Skeletal muscle tissue (tissue), 4 donors: ENCODE measurements around the gene GATA2. TPM values are rescaled to one million over a fixed set of nuclear protein-coding genes. Genes with fewer than 3 reads are reported as not detected.

ENCODE experiments used
- H3K27ac ChIP-seq: one replicate; pipeline ENCODE4 v1.7.0; 2013; ENCODE audit warnings: mild to moderate bottlenecking, low read depth, low read length, inconsistent platforms
- H3K27me3 ChIP-seq, 3 donors: one replicate each; pipeline ENCODE4 v1.7.0; 2013; ENCODE audit warnings: low read length in 3 of 3; ENCODE audit not compliant: control insufficient read depth in 3 of 3, insufficient read depth in 3 of 3
- H3K36me3 ChIP-seq, 3 donors: one replicate each; pipeline ENCODE4 v1.7.0; 2013; ENCODE audit warnings: low read length in 3 of 3; ENCODE audit not compliant: control insufficient read depth in 3 of 3, insufficient read depth in 3 of 3
- H3K4me1 ChIP-seq, 3 donors: one replicate each; pipeline ENCODE4 v1.7.0; 2013; ENCODE audit warnings: low read length in 3 of 3, mild to moderate bottlenecking in 3 of 3; ENCODE audit not compliant: control insufficient read depth in 3 of 3, insufficient read depth in 3 of 3
- H3K4me3 ChIP-seq, 3 donors: one replicate each; pipeline ENCODE4 v1.7.0; 2013; ENCODE audit warnings: low read length in 3 of 3
- H3K9ac ChIP-seq, 3 donors: one replicate each; pipeline ENCODE4 v1.7.0; 2013; ENCODE audit warnings: low read length in 3 of 3, mild to moderate bottlenecking in 3 of 3, moderate library complexity in 2 of 3, low read depth in 1 of 3
- H3K9me3 ChIP-seq, 3 donors: one replicate each; pipeline ENCODE4 v1.7.0; 2013; ENCODE audit warnings: low read length in 3 of 3; ENCODE audit not compliant: control insufficient read depth in 3 of 3
- total RNA-seq: library from RNA; depleted of rRNA; stranded (reverse); fragments of >200 nt; gene quantifications from one replicate; pipeline ENCODE4 v1.2.3, GENCODE V29; 2014
- donor health status: Osteomylitis.

The GATA2 gene
- total RNA-seq, 1 donor from 2014 or later, result 0.52 TPM

GRCh38 chr3:128489674-128489926 lies 3.4 kb downstream of the GATA2 start:
- peak overlapping the region; percentile 51 to 66 (median 64) for H3K9ac ChIP-seq
- peaks cover 37 to 57% (median 52%) of the 10 kb centered on the region in 3 donors for H3K4me1 ChIP-seq
- H3K27me3 ChIP-seq, result peaks cover 94 to 98% (median 98%) of the 10 kb centered on the region in 3 donors
- H3K9me3 ChIP-seq, result no peaks in the 10 kb centered on the region
- H3K4me3 ChIP-seq, result peak overlapping the region; percentile 54 to 69 (median 66)
- H3K27ac ChIP-seq, result peak overlapping the region; percentile 60
- H3K36me3 ChIP-seq, result no peaks in the 10 kb centered on the region

- Histone ChIP-seq H3K36me3 (no peaks in the 10 kb centered on the region), H3K4me1 (peaks cover 37 to 59% (median 52%) of the 10 kb centered on the region in 3 donors), H3K27ac (peak overlapping the region; percentile 60), H3K9me3 (no peaks in the 10 kb centered on the region), H3K4me3 (peak overlapping the region; percentile 54 to 78 (median 66)), H3K9ac (peak overlapping the region; percentile 51 to 66 (median 64)), H3K27me3 (peaks cover 91 to 96% (median 95%) of the 10 kb centered on the region in 3 donors)
Observed at GRCh38 chr3:128488991-128489673, 3.9 kb downstream of the GATA2 start.

- peaks cover 37 to 64% (median 53%) of the 10 kb centered on the region in 3 donors for H3K4me1 ChIP-seq
Observed at GRCh38 chr3:128488636-128488990, 4.4 kb downstream of the GATA2 start.

GRCh38 chr3:128487813-128488635 lies 5.0 kb downstream of the GATA2 start:
- peaks cover 92 to 95% (median 93%) of the 10 kb centered on the region in 3 donors for H3K27me3 ChIP-seq
- H3K4me3 ChIP-seq, result peak overlapping the region; percentile 64 to 78 (median 71)
- peak overlapping the region; percentile 33 to 74 (median 59) for H3K9ac ChIP-seq

More at GRCh38 chr3:128488636-128488990, 4.4 kb downstream of the GATA2 start:
- Histone ChIP-seq H3K9me3 (no peaks in the 10 kb centered on the region), H3K27me3 (peaks cover 91 to 96% (median 95%) of the 10 kb centered on the region in 3 donors), H3K9ac (peak overlapping the region in 2 of 3 donors; percentile 54 to 59), H3K4me3 (peak overlapping the region in 2 of 3 donors; percentile 66 to 78), H3K36me3 (no peaks in the 10 kb centered on the region), H3K27ac (peak overlapping the region; percentile 60)

GRCh38 chr3:128487538-128487812 lies 5.5 kb downstream of the GATA2 start:
- peak overlapping the region in 2 of 3 donors; percentile 57 to 74 for H3K9ac ChIP-seq
- peaks cover 92 to 95% (median 94%) of the 10 kb centered on the region in 3 donors for H3K27me3 ChIP-seq
- H3K4me1 ChIP-seq, result peaks cover 36 to 69% (median 52%) of the 10 kb centered on the region in 3 donors
- H3K4me3 ChIP-seq, result peak overlapping the region; percentile 64 to 78 (median 71)
- H3K36me3 ChIP-seq, result no peaks in the 10 kb centered on the region
- H3K27ac ChIP-seq, result no peak overlapping the region
- no peaks in the 10 kb centered on the region for H3K9me3 ChIP-seq

More at GRCh38 chr3:128487813-128488635, 5.0 kb downstream of the GATA2 start:
- H3K27ac ChIP-seq, result peak overlapping the region; percentile 60
- H3K4me1 ChIP-seq, result peaks cover 37 to 67% (median 52%) of the 10 kb centered on the region in 3 donors
- no peaks in the 10 kb centered on the region for H3K36me3 ChIP-seq
- H3K9me3 ChIP-seq, result no peaks in the 10 kb centered on the region

- H3K36me3 ChIP-seq, result no peaks in the 10 kb centered on the region
- peaks cover 91 to 95% (median 94%) of the 10 kb centered on the region in 3 donors for H3K27me3 ChIP-seq
- H3K27ac ChIP-seq, result no peak overlapping the region
- no peaks in the 10 kb centered on the region for H3K9me3 ChIP-seq
- peak overlapping the region; percentile 64 to 78 (median 71) for H3K4me3 ChIP-seq
- H3K9ac ChIP-seq, result peak overlapping the region; percentile 45 to 74 (median 57)
- peaks cover 36 to 67% (median 47%) of the 10 kb centered on the region in 3 donors for H3K4me1 ChIP-seq
Observed at GRCh38 chr3:128486681-128487537, 6.1 kb downstream of the GATA2 start.

- H3K9me3 ChIP-seq, result no peaks in the 10 kb centered on the region
- peak overlapping the region; percentile 64 to 78 (median 71) for H3K4me3 ChIP-seq
- peaks cover 41 to 60% (median 46%) of the 10 kb centered on the region in 3 donors for H3K4me1 ChIP-seq
- peak overlapping the region in 2 of 3 donors; percentile 45 to 74 for H3K9ac ChIP-seq
- H3K27me3 ChIP-seq, result peaks cover 88 to 95% (median 93%) of the 10 kb centered on the region in 3 donors
- no peak overlapping the region for H3K27ac ChIP-seq
- H3K36me3 ChIP-seq, result no peaks in the 10 kb centered on the region
Observed at GRCh38 chr3:128486205-128486628, 6.8 kb downstream of the GATA2 start.

- H3K36me3 ChIP-seq, result peaks cover 0 to 2% (median 0%) of the 10 kb centered on the region in 3 donors
- H3K27ac ChIP-seq, result no peak overlapping the region
- peaks cover 44 to 56% (median 46%) of the 10 kb centered on the region in 3 donors for H3K4me1 ChIP-seq
- H3K9me3 ChIP-seq, result no peaks in the 10 kb centered on the region
- H3K9ac ChIP-seq, result peak overlapping the region in 2 of 3 donors; percentile 10 to 74
- H3K4me3 ChIP-seq, result peak overlapping the region in 2 of 3 donors; percentile 55 to 78
- peaks cover 88 to 95% (median 93%) of the 10 kb centered on the region in 3 donors for H3K27me3 ChIP-seq
Observed at GRCh38 chr3:128485282-128486204, 7.5 kb downstream of the GATA2 start.
